Measurements from ENCODE around the gene MCTS1. TPM values are rescaled to one million over a fixed set of nuclear protein-coding genes. Genes with fewer than 3 reads are reported as not detected.
"Not testable (repeated sequence)": the region's sequence is repeated elsewhere in the genome, so short reads cannot be mapped to it uniquely, and the experiment has no call there.

The MCTS1 gene
- total and polyA plus RNA-seq, 4 donors: 41.4 to 57.6 (median 53.1) TPM

GRCh38 chrX:120617996-120618630 is 14.2 kb downstream of the MCTS1 start:
- DNase-seq (ENCODE audit: low read depth in 4 of 6, low spot score in 6 of 6): no peak
- H3K27me3 ChIP-seq (ENCODE audit: control insufficient read depth, insufficient read depth, low read length): no peaks in the 10 kb centered on the region
- H3K4me1 ChIP-seq (ENCODE audit: control insufficient read depth, insufficient read depth, low read length): no peaks in the 10 kb centered on the region
- no peak overlapping the region for H3K4me3 ChIP-seq (ENCODE audit: low read depth, low read length)
- no peaks in the 10 kb centered on the region for H3K9me3 ChIP-seq (ENCODE audit: control insufficient read depth, insufficient read depth, low read length)
- no peaks in the 10 kb centered on the region for H3K36me3 ChIP-seq (ENCODE audit: control insufficient read depth, insufficient read depth, low read length)
- WGBS (ENCODE audit: insufficient coverage): 81% methylated on average over 4 of the region's 5 CpGs
- H3K27ac ChIP-seq (ENCODE audit: low read depth, low read length): no peak overlapping the region

DNA sequence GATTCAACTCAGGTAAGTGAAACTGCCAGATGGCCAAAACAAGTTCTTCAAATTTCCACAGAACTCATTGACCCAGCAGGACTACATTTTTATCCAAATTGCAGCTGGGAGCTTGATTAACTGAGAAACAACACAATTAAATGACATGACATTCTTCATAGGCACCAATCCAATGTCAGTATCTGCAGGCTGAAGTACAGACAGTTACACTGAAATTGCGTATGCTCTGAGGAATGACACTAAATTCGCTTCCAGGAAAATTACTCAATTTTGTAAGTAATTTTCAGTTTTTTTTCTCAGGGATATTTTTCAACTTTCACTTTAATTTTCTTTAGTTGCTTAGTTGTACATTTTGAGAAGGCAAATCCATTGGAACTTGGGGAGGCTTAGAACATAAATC is 21.5 kb downstream of the MCTS1 start:
- no peak overlapping the region for H3K27ac ChIP-seq (ENCODE audit: low read depth, low read length)
- DNase-seq (ENCODE audit: low read depth in 4 of 6, low spot score in 6 of 6): no peak
- WGBS (ENCODE audit: insufficient coverage): no CpG with 5 or more reads among the region's 2 CpGs
- peaks cover 4% of the 10 kb centered on the region for H3K4me1 ChIP-seq (ENCODE audit: control insufficient read depth, insufficient read depth, low read length)
- H3K4me3 ChIP-seq (ENCODE audit: low read depth, low read length): no peak overlapping the region
- H3K27me3 ChIP-seq (ENCODE audit: control insufficient read depth, insufficient read depth, low read length): no peaks in the 10 kb centered on the region
- no peaks in the 10 kb centered on the region for H3K9me3 ChIP-seq (ENCODE audit: control insufficient read depth, insufficient read depth, low read length)
- H3K36me3 ChIP-seq (ENCODE audit: control insufficient read depth, insufficient read depth, low read length): no peaks in the 10 kb centered on the region

- H3K27ac ChIP-seq (ENCODE audit: low read depth, low read length): peak within 1 kb of the TSS; percentile 87
These were observed 26.0 kb downstream of the MCTS1 start, which contains the start of gene C1GALT1C1 for GRCh38 chrX:120629667-120630537. TSS of gene C1GALT1C1 (minus strand) at chrX:120630054. CDS start at chrX:120627166, 2,888 bp downstream.

GRCh38 chrX:120638619-120639018 is 34.7 kb downstream of the MCTS1 start:
- 100% methylated on average over 1 of the region's 4 CpGs for WGBS (ENCODE audit: insufficient coverage)
- DNase-seq (ENCODE audit: low read depth in 4 of 6, low spot score in 6 of 6): peak in 1 of 6 donors; percentile 1
- H3K27ac ChIP-seq (ENCODE audit: low read depth, low read length): no peak overlapping the region
- H3K36me3 ChIP-seq (ENCODE audit: control insufficient read depth, insufficient read depth, low read length): no peaks in the 10 kb centered on the region
- no peaks in the 10 kb centered on the region for H3K9me3 ChIP-seq (ENCODE audit: control insufficient read depth, insufficient read depth, low read length)
- no peak overlapping the region for H3K4me3 ChIP-seq (ENCODE audit: low read depth, low read length)
- no peaks in the 10 kb centered on the region for H3K4me1 ChIP-seq (ENCODE audit: control insufficient read depth, insufficient read depth, low read length)
- no peaks in the 10 kb centered on the region for H3K27me3 ChIP-seq (ENCODE audit: control insufficient read depth, insufficient read depth, low read length)

More at GRCh38 chrX:120629667-120630537, 26.0 kb downstream of the MCTS1 start, which contains the start of gene C1GALT1C1:
- peaks cover 4% of the 10 kb centered on the region for H3K4me1 ChIP-seq (ENCODE audit: control insufficient read depth, insufficient read depth, low read length)
- H3K27me3 ChIP-seq (ENCODE audit: control insufficient read depth, insufficient read depth, low read length): no peaks in the 10 kb centered on the region
- H3K9me3 ChIP-seq (ENCODE audit: control insufficient read depth, insufficient read depth, low read length): no peaks in the 10 kb centered on the region
- DNase-seq (ENCODE audit: low read depth in 4 of 6, low spot score in 6 of 6): peak; percentile 50 to 97 (median 77)
- H3K36me3 ChIP-seq (ENCODE audit: control insufficient read depth, insufficient read depth, low read length): no peaks in the 10 kb centered on the region
- WGBS (ENCODE audit: insufficient coverage): 29% methylated on average over 67 of the region's 68 CpGs
- peak within 1 kb of the TSS; percentile 80 for H3K4me3 ChIP-seq (ENCODE audit: low read depth, low read length)

DNA sequence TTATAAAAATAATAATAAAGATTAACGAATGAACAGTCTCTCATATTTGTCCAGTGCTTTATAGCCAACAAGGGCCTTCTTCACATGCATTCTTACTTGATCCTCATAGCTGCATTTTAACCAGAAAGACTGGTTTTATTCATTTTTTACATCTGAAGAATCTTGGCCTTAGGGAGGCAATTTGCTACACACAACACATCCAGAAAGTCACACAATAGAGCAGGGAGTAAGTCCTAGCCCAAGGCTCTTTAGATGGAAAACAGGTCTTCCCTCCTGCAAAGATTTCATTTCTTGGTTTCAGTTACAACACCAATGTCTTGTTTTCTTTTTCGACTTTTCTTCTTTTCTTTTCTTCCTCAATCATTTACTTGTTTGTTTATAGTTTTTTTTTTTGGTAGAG is 39.0 kb downstream of the MCTS1 start:
- no CpG with 5 or more reads among the region's 2 CpGs for WGBS (ENCODE audit: insufficient coverage)
- H3K36me3 ChIP-seq (ENCODE audit: control insufficient read depth, insufficient read depth, low read length): no peaks in the 10 kb centered on the region
- no peak overlapping the region for H3K4me3 ChIP-seq (ENCODE audit: low read depth, low read length)

DNA sequence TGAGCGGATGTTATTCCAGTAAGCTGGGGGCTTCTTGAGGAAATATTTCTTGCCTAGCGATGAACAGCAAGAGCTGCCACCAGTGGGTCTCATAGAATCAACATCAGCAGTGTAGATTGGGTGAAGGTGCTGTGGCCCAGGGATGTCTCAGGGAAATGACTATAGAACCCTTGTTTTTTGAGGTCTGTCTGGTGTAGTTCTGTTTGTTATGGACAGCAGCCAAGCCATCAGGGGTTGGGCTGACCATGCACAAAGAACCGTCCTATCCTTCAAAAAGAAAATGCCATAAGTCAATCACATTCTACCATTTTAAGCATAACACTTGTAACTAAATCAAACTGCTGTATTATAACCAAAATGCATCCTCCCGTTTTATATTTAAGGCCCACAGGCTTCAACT is 43.2 kb downstream of the MCTS1 start:
- Histone ChIP-seq H3K27ac (ENCODE audit: low read depth, low read length) (no peak overlapping the region), H3K27me3 (ENCODE audit: control insufficient read depth, insufficient read depth, low read length) (no peaks in the 10 kb centered on the region), H3K4me3 (ENCODE audit: low read depth, low read length) (no peak overlapping the region), H3K9me3 (ENCODE audit: control insufficient read depth, insufficient read depth, low read length) (no peaks in the 10 kb centered on the region), H3K36me3 (ENCODE audit: control insufficient read depth, insufficient read depth, low read length) (no peaks in the 10 kb centered on the region), H3K4me1 (ENCODE audit: control insufficient read depth, insufficient read depth, low read length) (no peaks in the 10 kb centered on the region)
- DNase-seq (ENCODE audit: low read depth in 4 of 6, low spot score in 6 of 6): no peak
- WGBS (ENCODE audit: insufficient coverage): 63% methylated on average over 3 of the region's 4 CpGs

More for the DNA sequence above, 39.0 kb downstream of the MCTS1 start:
- DNase-seq (ENCODE audit: low read depth in 4 of 6, low spot score in 6 of 6): no peak
- no peaks in the 10 kb centered on the region for H3K27me3 ChIP-seq (ENCODE audit: control insufficient read depth, insufficient read depth, low read length)
- H3K9me3 ChIP-seq (ENCODE audit: control insufficient read depth, insufficient read depth, low read length): no peaks in the 10 kb centered on the region
- no peaks in the 10 kb centered on the region for H3K4me1 ChIP-seq (ENCODE audit: control insufficient read depth, insufficient read depth, low read length)
- no peak overlapping the region for H3K27ac ChIP-seq (ENCODE audit: low read depth, low read length)

DNA sequence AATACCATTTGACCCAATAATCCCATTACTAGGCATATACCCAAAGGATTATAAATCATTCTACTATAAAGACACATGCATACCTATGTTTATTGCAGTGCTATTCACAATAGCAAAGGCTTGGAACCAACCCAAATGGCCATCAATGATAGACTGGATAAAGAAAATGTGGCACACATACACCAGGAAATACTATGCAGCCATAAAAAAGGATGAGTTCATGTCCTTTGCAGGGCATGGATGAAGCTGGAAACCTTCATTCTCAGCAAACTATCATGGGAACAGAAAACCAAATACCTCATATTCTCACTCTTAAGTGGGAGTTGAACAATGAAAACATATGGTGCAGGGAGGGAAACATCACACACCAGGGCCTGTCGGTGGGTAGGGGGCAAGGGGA is 48.4 kb downstream of the MCTS1 start:
- not testable (repeated sequence) for H3K27ac ChIP-seq (ENCODE audit: low read depth, low read length); DNase-seq (ENCODE audit: low read depth in 4 of 6, low spot score in 6 of 6); H3K36me3 ChIP-seq (ENCODE audit: control insufficient read depth, insufficient read depth, low read length); H3K4me1 ChIP-seq (ENCODE audit: control insufficient read depth, insufficient read depth, low read length); H3K9me3 ChIP-seq (ENCODE audit: control insufficient read depth, insufficient read depth, low read length); H3K4me3 ChIP-seq (ENCODE audit: low read depth, low read length); H3K27me3 ChIP-seq (ENCODE audit: control insufficient read depth, insufficient read depth, low read length)
- WGBS (ENCODE audit: insufficient coverage): no CpG with 5 or more reads among the region's 1 CpG

GRCh38 chrX:120653000-120653399 is 49.1 kb downstream of the MCTS1 start:
- Histone ChIP-seq H3K36me3 (ENCODE audit: control insufficient read depth, insufficient read depth, low read length) (no peaks in the 10 kb centered on the region), H3K27ac (ENCODE audit: low read depth, low read length) (no peak overlapping the region), H3K4me1 (ENCODE audit: control insufficient read depth, insufficient read depth, low read length) (no peaks in the 10 kb centered on the region), H3K9me3 (ENCODE audit: control insufficient read depth, insufficient read depth, low read length) (no peaks in the 10 kb centered on the region), H3K27me3 (ENCODE audit: control insufficient read depth, insufficient read depth, low read length) (no peaks in the 10 kb centered on the region), H3K4me3 (ENCODE audit: low read depth, low read length) (no peak overlapping the region)
- 63% methylated on average over 1 of the region's 3 CpGs for WGBS (ENCODE audit: insufficient coverage)
- peak in 1 of 6 donors; percentile 74 for DNase-seq (ENCODE audit: low read depth in 4 of 6, low spot score in 6 of 6)

- no peaks in the 10 kb centered on the region for H3K27me3 ChIP-seq (ENCODE audit: control insufficient read depth, insufficient read depth, low read length)
- no peaks in the 10 kb centered on the region for H3K36me3 ChIP-seq (ENCODE audit: control insufficient read depth, insufficient read depth, low read length)
- no peaks in the 10 kb centered on the region for H3K4me1 ChIP-seq (ENCODE audit: control insufficient read depth, insufficient read depth, low read length)
- WGBS (ENCODE audit: insufficient coverage): 64% methylated on average over 3 of the region's 6 CpGs
- H3K9me3 ChIP-seq (ENCODE audit: control insufficient read depth, insufficient read depth, low read length): no peaks in the 10 kb centered on the region
- H3K27ac ChIP-seq (ENCODE audit: low read depth, low read length): no peak overlapping the region
- no peak overlapping the region for H3K4me3 ChIP-seq (ENCODE audit: low read depth, low read length)
- no peak for DNase-seq (ENCODE audit: low read depth in 4 of 6, low spot score in 6 of 6)
These were observed 56.7 kb downstream of the MCTS1 start for GRCh38 chrX:120660637-120661036.
